CD4-positive, alpha-beta T cell treated with Interleukin-1 beta for 1 hour (primary cell): Measurements from ENCODE around the gene UMODL1.
A peak's percentile ranks its signal among the peaks of the same experiment; 100 is the strongest.
"Not testable (repeated sequence)": the region's sequence is repeated elsewhere in the genome, so short reads cannot be mapped to it uniquely, and the experiment has no call there.

Experiments used
- DNase-seq, 2 donors: peaks; one replicate each; pipeline ENCODE4 v3.0.0-alpha.2; 2020 to 2022

Gene UMODL1

DNA sequence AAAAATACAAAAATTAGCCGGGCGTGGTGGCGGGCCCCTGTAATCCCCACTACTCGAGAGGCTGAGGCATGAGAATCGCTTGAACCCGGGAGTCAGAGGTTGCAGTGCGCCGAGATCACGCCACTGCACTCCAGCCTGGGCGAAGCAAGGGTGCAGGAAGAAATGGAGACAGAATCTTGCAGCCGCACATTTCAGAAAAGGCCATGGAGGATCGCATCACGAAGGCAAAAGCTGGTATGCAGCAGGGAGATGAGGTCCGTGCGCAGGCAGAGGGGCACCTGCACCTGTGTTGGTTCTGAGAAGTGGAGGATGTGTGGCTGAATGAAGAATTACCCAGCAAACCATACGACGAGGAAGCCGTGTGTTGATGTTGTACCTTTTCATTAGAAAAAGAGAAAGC is 94.8 kb downstream of the UMODL1 start:
- DNase-seq: no peak

DNA sequence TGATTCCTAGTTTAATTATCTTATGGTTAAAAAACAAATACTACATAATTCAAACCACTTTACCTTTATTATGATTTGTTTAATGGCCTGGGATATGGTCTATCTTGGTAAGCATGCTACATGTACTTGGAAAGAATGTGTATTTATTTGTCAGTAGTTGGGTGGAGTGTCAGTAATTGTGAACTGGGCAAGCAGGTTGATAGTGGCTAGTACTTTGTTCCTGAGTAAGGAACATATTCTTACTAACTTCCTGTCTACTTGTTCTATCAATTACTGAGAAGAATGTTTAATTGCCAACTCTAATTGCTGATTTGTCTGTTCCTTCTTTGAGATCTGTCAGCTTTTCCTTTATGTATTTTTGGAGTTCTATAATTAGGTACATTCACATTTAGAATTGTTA is 98.6 kb downstream of the UMODL1 start:
- DNase-seq: no peak

DNA sequence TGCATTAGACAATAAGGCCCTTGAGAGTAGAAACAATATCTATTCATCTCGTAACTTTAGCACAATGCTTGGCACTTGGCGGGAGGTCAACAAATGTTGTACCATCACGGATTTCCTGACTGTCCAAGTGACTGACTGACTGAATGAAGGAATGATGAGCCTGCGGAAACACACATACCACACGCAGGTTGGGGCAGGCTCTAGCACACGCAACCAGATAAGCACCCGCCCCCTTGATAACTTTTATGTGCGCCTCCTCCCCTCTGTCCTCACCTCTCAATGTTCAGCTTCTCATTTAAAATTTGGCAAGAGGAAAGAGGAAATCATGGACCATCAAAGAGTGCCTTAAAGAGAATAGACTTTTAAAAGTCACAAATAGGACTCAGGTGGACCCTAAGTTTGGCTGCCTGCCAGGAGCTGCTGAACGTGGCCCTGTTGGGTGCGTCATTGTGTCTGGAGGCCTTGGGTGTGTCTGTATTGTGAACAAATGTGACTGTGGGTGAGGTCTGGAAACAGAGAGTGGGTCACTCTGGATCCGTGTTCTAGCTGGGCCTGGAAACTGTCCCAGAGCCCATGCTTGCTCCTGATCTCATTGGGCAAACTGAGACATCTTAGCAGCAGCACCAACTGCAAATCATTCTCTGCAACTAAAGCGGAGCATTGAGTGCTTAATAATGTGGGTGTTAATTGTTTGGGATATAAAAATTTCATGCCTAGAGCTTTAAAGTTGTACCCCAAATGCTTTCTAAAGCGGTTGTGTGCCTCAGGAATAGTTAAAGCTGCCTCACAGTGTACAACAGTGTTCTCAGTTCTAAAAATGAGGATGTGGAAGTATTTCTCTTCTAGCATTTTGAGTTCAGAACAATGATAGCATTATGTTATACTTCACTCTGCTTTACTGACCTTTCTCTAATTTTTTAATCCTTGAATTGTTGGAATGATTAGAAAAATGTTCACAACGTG is 100.3 kb downstream of the UMODL1 start:
- no peak for DNase-seq

DNA sequence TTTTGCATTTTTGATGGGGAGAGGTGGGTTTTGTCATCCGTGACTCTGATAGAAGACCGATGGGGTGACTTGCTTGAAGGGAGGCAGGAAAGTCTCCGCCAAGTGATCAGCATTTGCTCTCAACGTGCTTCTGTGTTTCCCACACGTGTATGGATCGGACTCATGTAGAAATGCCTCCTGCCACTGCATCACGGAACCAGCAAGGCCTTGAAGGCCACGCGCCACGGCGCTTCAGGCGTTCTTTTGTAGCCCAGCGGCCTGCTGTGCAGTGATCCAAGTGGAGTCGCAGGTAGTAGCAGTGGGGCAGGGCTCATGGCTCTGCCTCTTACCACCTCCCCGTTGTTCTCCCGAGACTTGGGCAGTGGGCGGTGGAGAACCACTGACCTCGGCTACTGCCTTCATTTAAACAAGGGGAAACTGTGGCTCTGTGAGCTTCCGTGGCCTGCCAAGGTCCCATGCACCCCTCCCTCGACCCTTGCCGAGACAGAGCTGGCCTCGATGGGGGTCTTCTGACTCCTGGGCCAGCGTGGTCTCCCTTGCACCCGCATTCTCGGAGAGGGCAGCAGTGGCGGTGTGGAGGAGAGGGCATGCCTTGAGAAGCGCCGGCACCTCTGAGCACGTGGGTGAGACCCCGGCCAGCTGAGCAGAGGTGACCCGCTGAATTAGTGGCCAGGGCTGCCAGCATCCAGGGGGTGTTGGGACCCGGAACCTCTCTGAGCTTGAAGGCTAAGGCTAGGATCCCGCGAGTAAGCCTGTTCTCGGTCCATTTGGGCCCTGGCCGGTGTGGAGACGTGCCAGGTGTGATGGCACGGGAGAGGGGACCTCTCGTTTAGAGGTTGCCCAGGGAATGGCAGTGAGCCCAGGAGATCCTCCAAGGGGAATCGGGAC is 101.7 kb downstream of the UMODL1 start:
- no peak for DNase-seq

DNA sequence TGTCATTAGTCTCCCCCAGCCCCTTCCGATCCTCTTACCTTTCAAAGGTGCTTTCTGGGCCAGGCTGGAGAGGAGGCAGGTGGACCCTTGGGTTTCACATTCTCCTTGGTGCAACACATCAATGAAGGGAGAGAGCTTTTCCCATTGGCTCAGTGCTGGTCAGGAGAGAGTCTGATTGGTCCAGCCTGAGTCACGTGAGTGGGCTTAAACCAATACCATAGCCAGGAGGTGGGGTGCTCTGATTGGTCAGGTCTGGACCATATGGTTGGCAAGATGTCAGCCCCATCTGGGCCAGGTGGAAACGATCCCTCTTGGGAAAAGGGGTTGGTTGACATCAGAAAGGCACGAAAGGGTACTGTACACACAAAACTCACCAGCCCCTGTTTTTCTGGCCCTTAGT is 103.1 kb downstream of the UMODL1 start:
- DNase-seq: no peak

DNA sequence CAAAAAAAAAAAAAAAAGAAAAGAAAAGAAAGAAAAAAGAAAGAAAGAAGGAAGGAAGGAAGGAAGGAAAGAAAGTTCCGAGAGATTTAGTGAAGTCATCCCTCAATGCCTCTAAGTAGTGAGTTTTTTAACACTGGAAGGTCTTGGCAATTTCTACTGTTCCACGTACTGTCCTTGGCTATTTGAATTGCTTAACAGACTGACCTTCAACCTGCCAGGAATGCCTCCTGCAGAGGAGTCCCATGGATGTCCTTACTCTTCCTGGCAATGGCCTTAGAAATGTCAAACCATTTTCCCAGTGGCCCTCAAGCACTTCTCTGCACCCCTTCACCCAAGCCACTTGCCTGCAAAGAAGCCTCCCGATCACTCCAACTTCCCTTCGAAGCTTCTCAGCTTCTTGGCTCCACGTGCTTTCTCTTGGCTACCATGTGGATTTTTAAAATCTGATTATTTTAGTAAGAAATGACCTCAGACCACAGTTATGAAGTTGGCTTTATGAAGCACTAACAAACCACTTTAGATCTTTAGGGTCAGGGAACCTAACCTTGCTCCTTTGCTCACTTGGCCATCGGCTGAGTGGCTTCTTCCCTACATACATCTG is 104.1 kb downstream of the UMODL1 start:
- no peak for DNase-seq

DNA sequence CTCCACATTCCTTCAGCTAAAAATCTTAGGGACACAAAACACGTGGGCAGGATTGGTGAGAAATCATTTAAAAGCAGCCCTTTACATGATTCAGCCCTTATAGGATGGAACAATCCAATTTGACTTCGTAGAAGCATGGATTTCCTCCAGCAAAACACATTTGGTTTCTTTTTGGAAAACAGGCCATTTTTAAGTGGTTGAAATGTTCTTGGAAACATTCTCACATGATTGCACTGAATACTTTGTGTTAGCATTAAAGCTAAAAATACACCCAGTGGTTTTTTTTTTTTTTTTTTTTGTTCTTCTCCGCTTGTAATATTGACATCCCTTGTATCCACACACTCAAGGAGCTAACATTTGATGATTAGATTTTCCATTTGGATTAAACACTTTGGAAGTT is 105.7 kb downstream of the UMODL1 start:
- DNase-seq: no peak

DNA sequence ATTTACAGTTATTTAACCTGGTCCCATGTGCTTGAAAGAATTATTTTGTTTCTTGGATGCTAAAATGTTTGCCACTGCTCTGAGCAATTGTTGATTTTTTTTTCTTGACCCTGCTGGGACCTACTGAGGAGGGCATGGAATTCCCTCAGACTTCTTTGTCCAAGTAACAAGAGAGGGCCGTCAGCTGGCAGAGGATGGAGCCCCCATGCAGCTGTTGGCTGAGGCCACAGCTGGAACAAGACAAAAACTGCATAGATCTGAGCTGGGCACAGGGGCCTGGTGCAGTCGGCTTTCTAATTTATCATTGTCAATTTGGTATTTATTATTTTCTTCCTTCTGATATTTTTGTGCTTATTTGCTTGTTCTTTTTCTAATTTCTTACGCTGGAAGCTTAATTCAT is 108.2 kb downstream of the UMODL1 start:
- DNase-seq: no peak

DNA sequence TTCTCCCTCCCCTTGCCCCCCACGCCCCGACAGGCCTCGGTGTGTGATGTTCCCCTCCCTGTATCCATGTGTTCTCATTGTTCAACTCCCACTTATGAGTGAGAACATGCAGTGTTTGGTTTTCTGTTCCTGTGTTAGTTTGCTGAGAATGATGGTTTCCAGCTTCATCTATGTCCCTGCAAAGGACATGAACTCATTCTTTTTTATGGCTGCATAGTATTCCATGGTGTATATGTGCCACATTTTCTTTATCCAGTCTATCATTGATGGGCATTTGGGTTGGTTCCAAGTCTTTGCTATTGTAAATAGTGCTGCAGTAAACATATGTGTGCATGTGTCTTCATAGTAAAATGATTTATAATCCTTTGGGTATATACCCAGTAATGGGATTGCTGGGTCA is 108.9 kb downstream of the UMODL1 start:
- not testable (repeated sequence) for DNase-seq

DNA sequence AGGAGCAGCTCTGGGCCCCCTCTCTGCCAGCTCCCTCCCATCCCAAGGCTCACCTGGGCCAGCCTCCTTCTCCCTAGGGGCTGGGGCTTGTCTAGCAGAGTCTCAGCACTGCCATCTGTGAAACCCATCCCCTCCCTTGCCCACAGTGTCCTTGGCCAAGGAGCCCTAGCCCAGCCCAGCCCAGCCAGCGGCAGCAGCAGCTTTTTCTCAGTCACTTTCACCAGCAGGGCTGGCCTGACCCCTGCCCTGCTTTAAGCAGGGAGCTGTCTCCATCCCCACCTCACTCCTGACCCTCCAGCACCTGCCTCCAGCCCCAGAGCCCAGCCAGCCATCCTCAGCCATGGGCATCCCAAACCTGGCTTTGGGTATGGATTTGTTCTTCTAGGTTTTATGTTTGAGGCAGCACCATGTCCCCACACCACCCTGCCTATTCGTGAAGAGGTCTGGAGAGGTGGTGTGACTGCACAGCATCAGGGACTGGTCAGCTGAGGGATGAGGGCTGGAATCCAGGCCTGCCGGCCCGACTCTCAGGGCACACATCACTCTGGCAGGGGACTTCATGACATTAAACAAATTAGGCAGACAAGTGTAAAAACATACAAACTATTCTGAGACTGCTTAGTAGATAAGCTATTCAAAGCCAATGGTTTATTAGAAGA is 111.7 kb downstream of the UMODL1 start:
- DNase-seq: no peak

DNA sequence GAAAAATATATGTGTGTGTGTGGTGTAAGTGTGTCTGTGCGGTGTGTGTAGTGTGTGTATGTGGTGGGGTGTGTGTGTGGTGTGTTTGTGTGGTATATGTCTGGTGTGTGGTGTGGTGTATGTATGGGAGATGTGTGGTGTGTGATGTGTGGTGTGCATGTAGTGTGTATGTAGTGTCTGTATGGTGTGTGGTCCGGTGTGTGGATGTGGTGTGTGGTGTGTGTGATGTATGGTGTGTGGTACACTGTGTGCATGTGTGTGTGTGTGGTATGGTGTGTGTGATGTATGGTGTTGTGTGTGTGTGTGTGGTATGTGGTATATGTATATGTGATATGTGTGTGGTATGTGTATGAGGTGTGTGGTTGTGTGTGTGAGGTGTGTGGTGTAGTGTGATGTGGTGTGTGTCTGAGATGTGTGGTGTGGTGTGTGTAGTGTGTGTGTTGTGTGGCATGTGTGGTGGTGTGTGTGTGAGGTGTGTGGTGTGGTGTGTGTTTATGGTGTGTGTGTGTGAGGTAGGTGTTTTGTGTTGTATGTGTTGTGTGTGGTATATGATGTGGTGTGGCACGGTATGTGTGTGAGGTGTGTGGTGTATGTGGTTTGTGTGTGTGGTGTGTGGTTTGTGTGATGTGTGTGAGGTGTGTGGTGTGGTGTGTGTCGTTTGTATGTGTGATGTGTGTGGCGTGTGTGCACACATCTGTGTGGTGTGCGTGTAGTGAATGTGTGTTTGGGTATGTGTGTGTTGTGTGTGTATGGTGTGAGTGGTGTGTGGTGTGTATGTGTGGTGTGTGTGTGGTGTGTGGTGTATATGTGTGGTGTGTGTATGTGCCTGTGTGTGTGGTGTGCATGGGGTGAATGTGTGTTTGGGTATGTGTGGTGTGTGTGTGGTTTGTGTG is 112.5 kb downstream of the UMODL1 start:
- DNase-seq: no peak

DNA sequence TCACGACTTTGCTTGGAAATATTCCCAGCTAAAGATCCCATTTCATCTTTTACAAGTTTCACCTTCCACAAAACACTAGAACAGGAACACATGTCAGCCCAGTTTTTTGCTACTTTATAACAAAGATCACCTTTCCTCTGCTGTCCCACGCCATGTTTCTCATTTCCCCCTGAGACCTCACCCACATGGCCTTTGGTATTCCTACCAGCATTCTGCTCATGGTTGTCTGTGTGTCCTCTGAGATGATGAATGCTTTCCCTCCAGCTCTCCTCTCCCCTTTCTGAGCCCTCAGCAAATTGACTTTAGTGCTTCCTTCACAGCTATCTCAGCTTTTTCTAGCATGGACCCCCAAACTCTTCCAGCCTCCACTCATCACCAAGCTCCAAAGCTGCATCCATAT is 115.5 kb downstream of the UMODL1 start:
- no peak for DNase-seq

DNA sequence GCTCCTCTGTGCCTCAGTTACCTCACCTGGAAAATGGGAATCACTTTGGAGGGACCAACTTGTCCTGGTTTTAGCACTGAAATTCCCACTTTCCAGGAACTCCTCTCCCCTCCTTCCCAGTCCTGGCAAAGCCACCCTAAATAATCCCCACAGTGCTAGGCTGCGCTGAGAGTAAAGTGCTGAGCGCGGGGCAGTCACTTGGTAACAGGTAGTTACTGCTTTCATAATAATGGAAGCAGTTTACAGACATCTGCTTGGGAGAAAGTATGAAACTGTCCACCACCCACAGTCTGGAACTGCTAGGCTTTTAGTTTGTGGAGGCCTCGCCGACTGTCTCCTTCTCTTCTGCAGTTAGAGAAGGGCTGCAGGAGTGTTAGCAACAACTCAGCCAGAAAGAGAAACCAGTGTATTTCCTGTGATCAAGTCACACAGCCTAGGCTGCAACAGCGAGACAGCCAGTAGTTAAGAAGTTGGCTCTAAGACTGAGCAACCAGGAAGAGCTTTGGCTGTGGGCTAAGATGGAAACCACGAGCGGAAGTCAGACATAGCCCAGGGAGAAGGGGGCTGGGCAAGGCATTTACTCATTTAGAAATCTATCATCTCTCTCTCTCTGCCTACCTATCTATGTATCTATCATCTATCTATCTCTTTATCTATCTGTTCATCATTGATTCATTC is 117.0 kb downstream of the UMODL1 start:
- peak; percentile 83 to 86 for DNase-seq

DNA sequence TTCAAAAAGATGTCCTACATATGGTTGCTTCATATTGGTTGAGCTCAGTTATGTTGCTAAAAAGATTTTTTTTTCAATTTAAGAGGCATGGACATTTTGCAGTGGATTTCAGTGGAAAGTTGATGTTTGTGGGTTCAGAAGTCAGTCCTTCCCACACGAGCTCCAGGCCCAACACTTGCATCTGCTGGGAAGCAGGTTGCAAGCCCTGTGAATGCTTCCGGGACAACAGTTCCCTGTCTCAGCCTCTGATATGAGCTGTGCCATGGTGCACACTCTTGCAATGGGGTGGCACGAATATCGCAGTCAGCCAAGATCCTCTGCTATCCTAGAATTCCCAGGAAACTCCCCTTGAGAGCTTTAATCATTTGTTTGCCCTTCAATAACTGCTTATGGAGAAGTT is 117.5 kb downstream of the UMODL1 start:
- no peak for DNase-seq

DNA sequence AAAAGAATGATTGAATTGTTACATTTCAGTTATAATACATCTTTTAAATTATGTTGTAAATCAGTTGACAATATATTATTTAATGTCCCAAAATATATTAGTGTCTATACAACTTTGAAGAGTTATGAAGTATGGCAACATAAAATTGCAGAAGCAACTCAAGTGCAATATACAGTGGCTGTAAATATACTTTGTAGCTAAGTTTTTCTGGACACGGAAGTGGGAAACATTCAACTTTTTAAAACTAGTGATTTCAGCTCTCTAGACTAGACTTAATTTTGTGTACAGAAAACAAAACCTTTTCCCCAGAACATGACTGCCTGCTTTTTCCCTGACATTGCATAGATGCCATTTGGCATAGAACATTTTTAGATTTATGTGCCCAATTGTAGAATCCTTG is 118.3 kb downstream of the UMODL1 start:
- no peak for DNase-seq

DNA sequence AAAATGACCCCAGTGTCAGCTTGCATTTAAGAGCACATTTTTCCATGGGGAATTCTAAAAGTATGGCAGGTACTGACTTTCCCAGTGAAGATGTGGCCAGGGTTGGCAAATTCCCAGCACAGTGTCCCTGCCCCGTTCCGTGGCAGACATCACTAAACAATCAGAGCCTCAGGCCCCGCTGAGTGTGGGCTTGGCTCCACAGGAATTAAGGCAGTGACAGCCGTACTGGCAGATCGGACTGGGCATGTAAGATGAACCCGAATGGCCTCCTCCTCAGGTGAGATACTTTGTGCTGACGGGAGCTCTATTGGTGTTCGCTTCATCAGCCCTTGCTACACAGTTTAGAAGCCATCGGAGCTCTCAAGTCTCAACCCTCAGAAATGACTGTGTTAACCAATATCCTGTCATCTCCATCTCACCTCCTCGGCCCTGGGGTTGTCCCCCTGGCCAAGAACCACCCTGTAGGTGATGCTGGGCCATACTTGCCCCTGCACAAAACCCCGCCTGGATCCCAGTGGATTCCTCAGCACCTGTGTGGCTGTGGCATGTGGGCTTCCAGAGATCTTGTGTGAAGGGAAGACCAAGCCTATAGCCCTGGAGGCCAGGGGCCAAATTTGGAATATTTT is 118.9 kb downstream of the UMODL1 start:
- DNase-seq: no peak

DNA sequence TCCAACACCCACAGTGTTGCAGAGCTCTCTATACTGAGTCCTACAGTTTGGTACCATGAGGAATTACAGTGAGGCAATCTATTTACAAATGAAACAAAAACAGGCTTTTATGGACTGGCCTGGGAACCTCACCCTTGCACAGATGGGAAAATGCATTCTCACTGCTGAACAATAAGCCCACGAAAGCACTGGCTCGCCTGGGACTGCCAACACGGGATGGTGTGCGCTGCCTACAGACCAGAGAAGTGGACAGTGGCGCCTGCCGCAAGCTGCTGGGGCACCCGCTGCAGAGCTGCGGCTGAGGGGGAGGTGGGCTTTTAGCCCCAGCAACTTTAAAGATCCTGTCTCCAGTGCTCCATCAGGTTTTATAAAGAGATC is 119.4 kb downstream of the UMODL1 start:
- DNase-seq: no peak

DNA sequence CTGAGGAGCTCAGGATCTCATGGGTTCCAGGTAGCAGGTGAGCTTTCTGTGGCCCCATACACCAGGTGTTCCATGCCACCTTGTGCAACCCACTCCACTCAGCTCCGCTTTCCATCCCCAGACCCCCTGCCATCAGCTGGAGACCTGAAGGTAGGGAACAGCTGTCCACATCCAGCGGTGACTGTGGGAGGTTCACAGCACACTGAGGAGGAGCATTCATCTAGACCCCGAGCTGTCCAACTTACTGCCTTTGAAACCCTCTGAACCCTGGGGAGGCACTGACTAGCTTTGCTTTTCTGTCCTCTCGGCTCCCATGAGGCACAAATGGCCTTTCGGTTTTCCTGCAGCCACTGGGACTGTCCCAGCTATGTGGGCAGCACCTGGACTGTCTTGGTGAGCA is 119.9 kb downstream of the UMODL1 start:
- no peak for DNase-seq

DNA sequence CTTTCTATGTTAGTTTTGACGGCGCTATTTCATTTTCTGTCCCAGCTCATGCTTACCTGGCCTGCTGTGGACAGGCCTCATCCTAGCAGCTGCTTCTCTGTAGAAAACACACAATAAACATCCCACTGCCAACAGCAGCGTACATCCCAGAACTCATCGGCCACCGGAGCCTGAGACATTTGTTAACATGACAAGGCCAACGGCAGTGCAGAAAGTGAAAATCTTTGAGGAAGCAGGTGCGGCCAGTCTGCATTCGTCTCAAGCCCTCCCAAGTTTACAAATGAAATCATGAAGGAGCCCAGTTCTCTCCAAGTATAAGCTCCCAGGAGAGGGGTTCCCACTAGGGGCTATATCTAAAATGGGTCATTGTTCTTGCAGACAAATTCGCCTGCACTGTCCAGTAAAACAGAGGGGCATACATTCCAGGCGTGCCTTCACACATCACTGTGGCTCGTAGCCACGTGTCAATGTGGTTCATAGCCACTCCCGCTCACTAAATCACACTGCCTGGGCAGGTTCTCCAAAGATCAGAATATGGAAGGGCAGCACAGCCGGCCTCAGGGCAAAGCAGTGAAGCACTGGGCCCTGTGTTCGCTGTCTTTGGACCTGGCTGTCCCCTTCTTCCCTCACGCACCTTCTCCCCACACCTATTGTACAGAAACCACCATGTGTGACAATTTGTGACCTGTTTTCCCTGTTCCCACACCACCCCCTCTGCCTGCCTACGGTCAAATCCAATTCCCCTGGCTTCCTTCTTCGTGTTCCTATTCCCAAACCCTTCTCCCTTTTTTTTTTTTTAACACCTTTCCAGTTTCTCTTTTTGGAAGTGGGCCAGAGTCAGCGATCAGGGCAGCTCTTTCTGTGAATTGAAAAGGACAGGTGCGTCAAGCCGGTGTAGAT is 120.8 kb downstream of the UMODL1 start:
- DNase-seq: no peak
